HEK293 (cell line): ENCODE results near the gene SNX6.

ENCODE experiments used
- CTCF ChIA-PET: fragments of 350-600 bp; formaldehyde crosslinking; extraction: SDS; loops from one replicate; lab custom pipeline; 2021; ENCODE audit warnings: antibody characterized with exemption; lab: Yijun Ruan, JAX
- POLR2A ChIA-PET: fragments of 300-600 bp; formaldehyde crosslinking; extraction: SDS; loops from one replicate; lab custom pipeline; 2020; ENCODE audit warnings: antibody characterized with exemption, inconsistent platforms; lab: Yijun Ruan, JAX
- H3K27ac ChIP-seq: fragments of 200-500 bp; sonication (Bioruptor generic); 2 replicates; pipeline ENCODE4 v1.5.1; 2014; ENCODE audit warnings: low read depth, low read length, control low read depth, inconsistent platforms; ENCODE audit errors: extremely low read depth
- H3K36me3 ChIP-seq, 2 experiments: fragments of 200-500 bp in 1 of 2; sonication (Bioruptor generic) in 1 of 2; 1 replicate in 1 of 2; 2 replicates in 1 of 2; pipeline ENCODE4 v1.5.1; 2014 to 2017; ENCODE audit warnings: inconsistent platforms in 2 of 2, low read length in 2 of 2; ENCODE audit not compliant: control insufficient read depth in 2 of 2, insufficient read depth in 1 of 2
- H3K4me1 ChIP-seq: fragments of 200-500 bp; sonication (Bioruptor generic); 2 replicates; pipeline ENCODE4 v1.5.1; 2014; ENCODE audit warnings: mild to moderate bottlenecking, low read length, inconsistent platforms; ENCODE audit not compliant: control insufficient read depth, insufficient read depth
- H3K4me3 ChIP-seq: 2 replicates; pipeline ENCODE4 v1.5.1; 2011; ENCODE audit warnings: low read depth, mild to moderate bottlenecking, control low read depth, low read length, moderate library complexity
- H3K9me3 ChIP-seq: fragments of 200-500 bp; sonication (Bioruptor generic); 2 replicates; pipeline ENCODE4 v1.5.1; 2014; ENCODE audit warnings: low read depth, low read length, inconsistent platforms; ENCODE audit not compliant: control insufficient read depth, insufficient read depth
- BCL11A ChIP-seq: fragments of 450-650 bp; formaldehyde crosslinking; IDR thresholded peaks from 2 replicates; pipeline ENCODE4 v1.5.1; 2016; ENCODE audit warnings: low read depth, missing biosample characterization, missing genetic modification characterization
- HOXC10 ChIP-seq: sonication (generic); formaldehyde crosslinking; IDR thresholded peaks from 2 replicates; pipeline ENCODE4 v1.8.1; 2023; ENCODE audit warnings: mild to moderate bottlenecking, missing genetic modification reagents
- SP3 ChIP-seq: fragments of 450-650 bp; formaldehyde crosslinking; IDR thresholded peaks from 2 replicates; pipeline ENCODE4 v1.5.1; 2016; ENCODE audit warnings: missing biosample characterization, missing genetic modification characterization
- TCF7L2 ChIP-seq: IDR thresholded peaks from 2 replicates; pipeline ENCODE4 v1.6.1; 2011; ENCODE audit warnings: low read depth, mild to moderate bottlenecking, inconsistent platforms, low read length, moderate library complexity, borderline replicate concordance
- ZBTB20 ChIP-seq: fragments of 450-650 bp; formaldehyde crosslinking; IDR thresholded peaks from 2 replicates; pipeline ENCODE4 v1.5.1; 2016; ENCODE audit warnings: missing biosample characterization, missing genetic modification characterization
- ZEB2 ChIP-seq: fragments of 450-650 bp; formaldehyde crosslinking; IDR thresholded peaks from 2 replicates; pipeline ENCODE4 v1.5.1; 2016; ENCODE audit warnings: missing biosample characterization, missing genetic modification characterization
- ZFHX2 ChIP-seq: fragments of 450-650 bp; formaldehyde crosslinking; conservative IDR thresholded peaks from 2 replicates; pipeline ENCODE4 v1.5.1; 2016; ENCODE audit warnings: missing biosample characterization, missing genetic modification characterization
- ZNF138 ChIP-seq: fragments of 450-650 bp; formaldehyde crosslinking; IDR thresholded peaks from 2 replicates; pipeline ENCODE4 v1.5.1; 2016; ENCODE audit warnings: missing biosample characterization, missing genetic modification characterization, borderline replicate concordance
- ZNF157 ChIP-seq: fragments of 450-650 bp; formaldehyde crosslinking; IDR thresholded peaks from 2 replicates; pipeline ENCODE4 v1.5.1; 2016; ENCODE audit warnings: missing biosample characterization, missing genetic modification characterization
- ZNF223 ChIP-seq: fragments of 450-650 bp; formaldehyde crosslinking; IDR thresholded peaks from 2 replicates; pipeline ENCODE4 v1.5.1; 2016; ENCODE audit warnings: missing biosample characterization, missing genetic modification characterization
- ZNF24 ChIP-seq: fragments of 450-650 bp; formaldehyde crosslinking; IDR thresholded peaks from 2 replicates; pipeline ENCODE4 v1.5.1; 2016; ENCODE audit warnings: missing biosample characterization, missing genetic modification characterization
- ZNF324 ChIP-seq: fragments of 450-650 bp; formaldehyde crosslinking; IDR thresholded peaks from 2 replicates; pipeline ENCODE4 v1.5.1; 2016; ENCODE audit warnings: missing biosample characterization, missing genetic modification characterization
- ZNF335 ChIP-seq: fragments of 450-650 bp; formaldehyde crosslinking; conservative IDR thresholded peaks from 2 replicates; pipeline ENCODE4 v1.5.1; 2016; ENCODE audit warnings: missing biosample characterization, missing genetic modification characterization
- ZNF555 ChIP-seq: fragments of 450-650 bp; formaldehyde crosslinking; conservative IDR thresholded peaks from 2 replicates; pipeline ENCODE4 v1.5.1; 2017; ENCODE audit warnings: missing biosample characterization, mild to moderate bottlenecking, missing genetic modification characterization, inconsistent platforms
- ZNF585B ChIP-seq: fragments of 450-650 bp; formaldehyde crosslinking; IDR thresholded peaks from 2 replicates; pipeline ENCODE4 v1.5.1; 2016; ENCODE audit warnings: missing biosample characterization, missing genetic modification characterization
- ZNF629 ChIP-seq: fragments of 450-650 bp; formaldehyde crosslinking; IDR thresholded peaks from 2 replicates; pipeline ENCODE4 v1.5.1; 2017; ENCODE audit warnings: missing biosample characterization, missing genetic modification characterization
- ZNF843 ChIP-seq: fragments of 450-650 bp; formaldehyde crosslinking; IDR thresholded peaks from 2 replicates; pipeline ENCODE4 v1.5.1; 2016; ENCODE audit warnings: missing biosample characterization, missing genetic modification characterization
- TF ChIP-seq, protein P1 (sequence below): fragments of 450-650 bp; formaldehyde crosslinking; conservative IDR thresholded peaks from 2 replicates; pipeline ENCODE4 v1.5.1; 2016; ENCODE audit warnings: low read depth, missing biosample characterization, missing genetic modification characterization

The SNX6 gene

DNA sequence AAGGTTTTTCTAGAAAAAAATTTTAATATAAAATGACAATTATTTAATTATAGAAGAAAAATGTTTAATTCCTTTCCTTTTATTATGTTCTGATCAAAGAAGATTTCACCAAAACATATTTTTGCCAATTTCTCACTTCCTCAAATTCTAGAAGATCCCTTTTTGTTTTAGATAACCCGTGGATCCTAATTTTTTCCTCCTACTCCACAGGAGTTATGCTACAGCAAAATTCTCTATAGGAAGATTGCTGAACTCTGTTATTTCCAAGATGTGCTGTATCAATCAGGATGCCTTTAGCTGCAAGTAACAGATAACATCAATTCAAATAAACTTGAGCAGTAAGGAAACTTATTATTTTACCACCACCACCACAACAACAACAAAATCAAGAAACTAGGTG lies 3.8 kb upstream of the SNX6 start (continued):
- no peak for TF ChIP-seq ZNF223

DNA sequence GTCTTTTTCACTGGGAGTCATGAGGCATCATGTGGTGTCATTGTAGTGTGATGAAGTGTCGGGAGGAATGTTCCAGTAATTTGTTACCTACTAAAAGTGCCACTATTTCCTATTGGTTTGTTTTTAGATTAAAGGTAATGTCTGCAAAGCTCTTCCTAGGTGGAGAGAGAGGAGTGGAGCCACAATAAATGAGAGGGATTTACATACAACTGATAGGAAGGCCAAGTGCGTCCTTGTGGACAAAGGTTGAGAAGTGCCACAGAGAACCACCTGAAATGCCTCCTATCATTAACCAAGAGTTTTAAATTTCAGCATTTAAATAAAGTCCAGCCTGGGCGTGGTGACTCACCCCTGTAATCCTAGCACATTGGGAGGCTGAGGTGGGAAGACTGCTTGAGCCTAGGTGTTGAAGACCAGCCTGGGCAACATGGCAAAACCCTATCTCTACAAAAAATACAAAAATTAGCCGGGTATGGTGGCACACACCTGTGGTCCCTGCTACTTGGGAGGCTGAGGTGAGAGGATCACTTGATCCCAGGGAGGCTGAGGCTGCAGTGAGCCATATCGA lies 2.5 kb upstream of the SNX6 start:
- TF ChIP-seq ZNF555 (tag by site-specific recombination) (no peak), ZNF843 (tag by site-specific recombination) (no peak), ZBTB20 (tag by site-specific recombination) (no peak), TCF7L2 (no peak), ZNF138 (tag by site-specific recombination) (no peak), BCL11A (no peak), ZNF585B (tag by site-specific recombination) (no peak), HOXC10 (CRISPR knock-in tag) (no peak)
- TF ChIP-seq, protein P1, sequence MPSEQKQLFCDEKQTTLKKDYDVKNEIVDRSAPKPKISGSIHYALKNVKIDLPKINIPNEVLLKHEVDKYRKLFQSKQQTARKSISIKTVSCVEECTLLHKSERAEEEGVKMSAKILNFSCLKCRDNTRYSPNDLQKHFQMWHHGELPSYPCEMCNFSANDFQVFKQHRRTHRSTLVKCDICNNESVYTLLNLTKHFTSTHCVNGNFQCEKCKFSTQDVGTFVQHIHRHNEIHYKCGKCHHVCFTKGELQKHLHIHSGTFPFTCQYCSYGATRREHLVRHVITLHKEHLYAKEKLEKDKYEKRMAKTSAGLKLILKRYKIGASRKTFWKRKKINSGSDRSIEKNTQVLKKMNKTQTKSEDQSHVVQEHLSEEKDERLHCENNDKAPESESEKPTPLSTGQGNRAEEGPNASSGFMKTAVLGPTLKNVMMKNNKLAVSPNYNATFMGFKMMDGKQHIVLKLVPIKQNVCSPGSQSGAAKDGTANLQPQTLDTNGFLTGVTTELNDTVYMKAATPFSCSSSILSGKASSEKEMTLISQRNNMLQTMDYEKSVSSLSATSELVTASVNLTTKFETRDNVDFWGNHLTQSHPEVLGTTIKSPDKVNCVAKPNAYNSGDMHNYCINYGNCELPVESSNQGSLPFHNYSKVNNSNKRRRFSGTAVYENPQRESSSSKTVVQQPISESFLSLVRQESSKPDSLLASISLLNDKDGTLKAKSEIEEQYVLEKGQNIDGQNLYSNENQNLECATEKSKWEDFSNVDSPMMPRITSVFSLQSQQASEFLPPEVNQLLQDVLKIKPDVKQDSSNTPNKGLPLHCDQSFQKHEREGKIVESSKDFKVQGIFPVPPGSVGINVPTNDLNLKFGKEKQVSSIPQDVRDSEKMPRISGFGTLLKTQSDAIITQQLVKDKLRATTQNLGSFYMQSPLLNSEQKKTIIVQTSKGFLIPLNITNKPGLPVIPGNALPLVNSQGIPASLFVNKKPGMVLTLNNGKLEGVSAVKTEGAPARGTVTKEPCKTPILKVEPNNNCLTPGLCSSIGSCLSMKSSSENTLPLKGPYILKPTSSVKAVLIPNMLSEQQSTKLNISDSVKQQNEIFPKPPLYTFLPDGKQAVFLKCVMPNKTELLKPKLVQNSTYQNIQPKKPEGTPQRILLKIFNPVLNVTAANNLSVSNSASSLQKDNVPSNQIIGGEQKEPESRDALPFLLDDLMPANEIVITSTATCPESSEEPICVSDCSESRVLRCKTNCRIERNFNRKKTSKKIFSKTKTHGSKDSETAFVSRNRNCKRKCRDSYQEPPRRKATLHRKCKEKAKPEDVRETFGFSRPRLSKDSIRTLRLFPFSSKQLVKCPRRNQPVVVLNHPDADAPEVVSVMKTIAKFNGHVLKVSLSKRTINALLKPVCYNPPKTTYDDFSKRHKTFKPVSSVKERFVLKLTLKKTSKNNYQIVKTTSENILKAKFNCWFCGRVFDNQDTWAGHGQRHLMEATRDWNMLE (tag by site-specific recombination): no peak
- POLR2A ChIA-PET: no interaction called here
- CTCF ChIA-PET: interaction anchor here (0.7 kb wide), 1 partner anchor 40 kb away, joined by 4 read pairs; no protein-coding TSS in a partner anchor
- Histone ChIP-seq H3K27ac (no peak overlapping the region), H3K4me1 (no peaks in the 10 kb centered on the region), H3K4me3 (no peak overlapping the region), H3K36me3 (peaks cover 2 to 4% of the 10 kb centered on the region in 2 experiments; a peak in 2 of 3 replicates), H3K9me3 (no peaks in the 10 kb centered on the region)

DNA sequence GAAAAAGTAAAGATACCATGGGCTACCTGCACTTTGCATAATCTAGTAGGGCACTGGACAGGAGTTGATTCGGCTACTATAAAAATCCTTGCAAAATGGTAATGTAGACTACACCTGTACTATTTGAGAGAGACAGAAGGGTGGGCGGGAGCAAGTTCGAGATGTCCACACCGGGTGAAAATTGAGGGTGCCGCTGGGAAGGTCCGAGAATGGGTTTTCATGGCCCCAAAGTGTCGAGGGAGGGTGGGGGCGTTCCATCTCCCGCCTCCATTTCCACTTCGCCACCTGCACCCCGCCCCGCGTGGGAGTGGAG lies 648 bp downstream of the SNX6 start:
- ChIA-PET POLR2A (no interaction called here), CTCF (no interaction called here)
- no peaks in the 10 kb centered on the region for H3K4me1 ChIP-seq
- peak overlapping the region; percentile 91 for H3K27ac ChIP-seq
- peak overlapping the region; percentile 91 for H3K4me3 ChIP-seq
- 0 out of 2 replicates have a peak, but pooled peaks have one; percentile 5 for TF ChIP-seq ZNF157 (tag by site-specific recombination)
- TF ChIP-seq ZNF24 (tag by site-specific recombination): no peak
- no peak for TF ChIP-seq ZNF324
- peak; percentile 83 for TF ChIP-seq ZFHX2
- 0 out of 2 replicates have a peak, but pooled peaks have one; percentile 18 for TF ChIP-seq ZEB2 (tag by site-specific recombination)
- peak; percentile 44 for TF ChIP-seq SP3
- TF ChIP-seq ZNF629 (tag by site-specific recombination): 0 out of 2 replicates have a peak, but pooled peaks have one; percentile 6
- peak; percentile 55 for TF ChIP-seq ZNF335
- no peaks in the 10 kb centered on the region for H3K9me3 ChIP-seq
- peaks cover 8 to 14% of the 10 kb centered on the region in 2 experiments; a peak in 2 of 3 replicates for H3K36me3 ChIP-seq
